ENCODE data around the gene FAM53B. TPM values are rescaled to one million over a fixed set of nuclear protein-coding genes. Genes with fewer than 3 reads are reported as not detected.

FAM53B gene
- total RNA-seq, 1 donor = 13.4 TPM

- no peak for DNase-seq (ENCODE audit: low read depth)
- H3K4me3 ChIP-seq (ENCODE audit: low read depth, low read length) = no peak overlapping the region
- TF ChIP-seq CTCF (IDR thresholded peaks at IDR 0.05; ENCODE audit: insufficient read depth, low read depth, low read length) = no peak
Measured at GRCh38 chr10:124704428-124705380, 39.5 kb downstream of the FAM53B start.

DNA sequence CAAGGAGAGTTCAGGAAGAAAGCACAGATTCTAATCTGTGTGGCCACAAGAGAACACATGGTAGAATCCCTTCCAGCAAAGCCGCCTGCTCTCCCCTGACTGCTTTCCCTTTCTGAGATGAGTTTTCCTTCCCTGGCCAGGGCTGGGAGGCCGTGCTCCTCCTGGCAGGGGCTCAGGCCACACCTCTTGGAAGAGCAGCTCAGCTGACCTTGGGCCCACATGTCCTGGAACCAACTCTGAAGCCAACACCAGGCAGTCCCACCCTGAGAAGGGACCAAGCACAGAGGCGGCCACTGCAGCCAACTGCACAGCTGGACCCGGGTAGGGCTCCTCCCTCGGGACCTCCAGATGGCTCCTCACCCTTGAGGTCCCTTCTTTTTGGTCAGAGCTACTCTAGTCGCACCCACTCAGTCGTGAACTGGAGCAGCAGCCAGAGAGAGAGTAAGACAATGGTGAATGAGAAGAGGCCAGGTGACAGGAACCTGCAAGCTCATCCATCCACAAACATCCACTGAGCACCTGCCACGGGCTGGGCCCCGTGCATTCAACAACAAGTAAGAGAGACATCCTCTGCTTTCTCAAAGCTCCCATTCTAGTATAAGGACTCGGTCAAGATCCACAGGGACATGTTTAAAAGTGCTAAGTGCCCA is 40.3 kb downstream of the FAM53B start:
- no peak overlapping the region for H3K4me3 ChIP-seq (ENCODE audit: low read depth, low read length)
- TF ChIP-seq CTCF (IDR thresholded peaks at IDR 0.05; ENCODE audit: insufficient read depth, low read depth, low read length) = no peak
- peak; percentile 66 for DNase-seq (ENCODE audit: low read depth)

DNA sequence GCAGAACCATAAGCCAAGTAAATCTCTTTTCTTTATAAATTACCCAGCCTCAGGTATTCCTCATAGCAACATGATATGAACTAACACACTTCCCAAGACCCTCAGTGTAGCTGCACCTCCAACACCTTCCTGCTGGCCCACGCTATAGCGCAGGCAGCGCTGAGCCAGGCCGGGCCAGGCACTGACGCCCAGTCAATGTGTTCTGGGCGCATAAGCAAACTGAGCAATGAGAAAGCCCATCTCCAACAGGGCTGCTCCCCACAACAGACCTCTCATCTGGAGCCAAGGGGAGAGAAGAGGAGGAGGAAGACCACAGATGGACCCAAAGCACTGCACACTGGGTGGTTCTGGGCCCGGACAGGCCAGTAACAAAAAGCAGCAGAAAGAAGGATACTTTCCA is 40.8 kb downstream of the FAM53B start:
- no peak for TF ChIP-seq CTCF (IDR thresholded peaks at IDR 0.05; ENCODE audit: insufficient read depth, low read depth, low read length)
- no peak for DNase-seq (ENCODE audit: low read depth)
- H3K4me3 ChIP-seq (ENCODE audit: low read depth, low read length) = no peak overlapping the region

GRCh38 chr10:124701881-124702656 is 42.1 kb downstream of the FAM53B start:
- peak; percentile 85 for DNase-seq (ENCODE audit: low read depth)
- no peak for TF ChIP-seq CTCF (IDR thresholded peaks at IDR 0.05; ENCODE audit: insufficient read depth, low read depth, low read length)
- H3K4me3 ChIP-seq (ENCODE audit: low read depth, low read length) = no peak overlapping the region

DNA sequence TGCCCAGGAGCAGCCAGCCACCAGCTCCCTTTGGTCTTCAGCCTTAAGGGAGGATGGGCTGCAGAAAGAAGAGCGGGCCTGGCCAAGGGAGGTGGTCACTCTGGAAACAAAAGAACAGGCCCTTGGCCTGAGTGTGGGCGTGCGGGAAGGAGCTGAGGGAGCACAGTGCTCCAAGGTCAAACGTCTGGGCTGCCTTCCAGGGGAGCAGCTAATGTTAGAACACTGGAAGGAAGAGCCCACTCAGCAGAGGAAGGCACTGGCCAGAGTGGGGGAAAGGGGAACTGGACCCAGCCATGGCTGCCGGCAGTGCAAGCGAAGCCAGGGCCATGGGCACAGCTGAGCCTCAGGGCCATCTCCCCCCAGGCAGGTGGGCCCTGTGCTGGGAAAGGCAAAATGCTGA is 42.7 kb downstream of the FAM53B start:
- no peak for TF ChIP-seq CTCF (IDR thresholded peaks at IDR 0.05; ENCODE audit: insufficient read depth, low read depth, low read length)
- H3K4me3 ChIP-seq (ENCODE audit: low read depth, low read length) = no peak overlapping the region
- DNase-seq (ENCODE audit: low read depth) = peak; percentile 79

- no peak for TF ChIP-seq CTCF (IDR thresholded peaks at IDR 0.05; ENCODE audit: insufficient read depth, low read depth, low read length)
- no peak for DNase-seq (ENCODE audit: low read depth)
- no peak overlapping the region for H3K4me3 ChIP-seq (ENCODE audit: low read depth, low read length)
Measured at GRCh38 chr10:124701038-124701365, 43.2 kb downstream of the FAM53B start.
